HepG2 (cell line): Measurements from ENCODE around the gene PLSCR3. TPM values are rescaled to one million over a fixed set of nuclear protein-coding genes. Genes with fewer than 3 reads are reported as not detected.

Source experiments
- CHD2 ChIP-seq: IDR thresholded peaks from 2 replicates; pipeline ENCODE4 v1.6.1; 2011; ENCODE audit warnings: low read depth, low read length, improper control_type of control experiment
- EZH2 ChIP-seq: conservative IDR thresholded peaks from 2 replicates; pipeline ENCODE4 v1.6.1; 2012; ENCODE audit warnings: mild to moderate bottlenecking, low read depth, low read length, moderate library complexity
- GABPA ChIP-seq, 2 experiments: IDR thresholded peaks; 2 replicates each; pipeline ENCODE4 v1.6.1; 2011 to 2016; ENCODE audit warnings: low read depth in 2 of 2, low read length in 1 of 2, missing biosample characterization in 1 of 2, missing genetic modification characterization in 1 of 2
- KDM6A ChIP-seq: IDR thresholded peaks from 2 replicates; pipeline ENCODE4 v1.6.1; 2016; ENCODE audit warnings: low read depth
- MED1 ChIP-seq: sonication (generic); formaldehyde crosslinking; IDR thresholded peaks from 2 replicates; pipeline ENCODE4 v1.4.0; 2020; ENCODE audit warnings: missing genetic modification reagents
- MYNN ChIP-seq: sonication (generic); formaldehyde crosslinking; IDR thresholded peaks from 2 replicates; pipeline ENCODE4 v1.4.0; 2020; ENCODE audit warnings: mild to moderate bottlenecking, low read depth, missing genetic modification reagents
- RBAK ChIP-seq: sonication (generic); formaldehyde crosslinking; IDR thresholded peaks from 2 replicates; pipeline ENCODE4 v1.5.1; 2020; ENCODE audit warnings: mild to moderate bottlenecking, missing genetic modification reagents
- SYNCRIP ChIP-seq: fragments of 200-400 bp; formaldehyde crosslinking; IDR thresholded peaks from 2 replicates; pipeline ENCODE4 v1.6.1; 2018; ENCODE audit warnings: mild to moderate bottlenecking, low read depth, low read length; ENCODE audit not compliant: insufficient read depth
- TARDBP ChIP-seq: sonication (generic); formaldehyde crosslinking; IDR thresholded peaks from 2 replicates; pipeline ENCODE4 v1.8.0; 2022; ENCODE audit warnings: mild to moderate bottlenecking, missing genetic modification reagents
- ZNF121 ChIP-seq: sonication (generic); formaldehyde crosslinking; IDR thresholded peaks from 2 replicates; pipeline ENCODE4 v1.5.0; 2020; ENCODE audit warnings: mild to moderate bottlenecking, missing genetic modification reagents
- ZNF230 ChIP-seq: sonication (generic); formaldehyde crosslinking; IDR thresholded peaks from 2 replicates; pipeline ENCODE4 v1.4.0; 2020; ENCODE audit warnings: mild to moderate bottlenecking, missing genetic modification reagents
- ZNF460 ChIP-seq: sonication (generic); formaldehyde crosslinking; IDR thresholded peaks from 2 replicates; pipeline ENCODE4 v1.5.1; 2020; ENCODE audit warnings: missing genetic modification reagents, mild to moderate bottlenecking, borderline replicate concordance
- ZNF792 ChIP-seq: IDR thresholded peaks from 2 replicates; pipeline ENCODE4 v1.6.1; 2016
- ZNF841 ChIP-seq: sonication (generic); formaldehyde crosslinking; IDR thresholded peaks from 2 replicates; pipeline ENCODE4 v1.8.1; 2023; ENCODE audit warnings: missing genetic modification reagents, borderline replicate concordance
- polyA plus RNA-seq, 8 experiments: library from polyadenylated mRNA; depleted of rRNA in 3 of 8; stranded (reverse) in 7 of 8; unstranded in 1 of 8; fragments of >200 nt; fragmentation: Illumina TruSeq in 4 of 8; extraction: Trizol in 4 of 8; gene quantifications; 2 replicates each; pipeline versions ENCODE4 v1.2.1 to v1.2.3, GENCODE V29; 2011 to 2016; ENCODE audit warnings: low read depth in 4 of 8, missing spikeins in 1 of 8, mixed read lengths in 1 of 8; ENCODE audit not compliant: insufficient read depth in 1 of 8
- total RNA-seq, 5 experiments: library from RNA; depleted of rRNA; stranded (reverse); fragments of >200 nt; fragmentation: Illumina TruSeq; extraction: Trizol; gene quantifications; 2 replicates each; pipeline ENCODE4 v1.2.3, GENCODE V29; 2016; ENCODE audit warnings: low read depth in 1 of 5
- TF ChIP-seq, protein P1 (sequence below): sonication (generic); formaldehyde crosslinking; IDR thresholded peaks from 2 replicates; pipeline ENCODE4 v1.5.1; 2020; ENCODE audit warnings: missing genetic modification reagents, mild to moderate bottlenecking, borderline replicate concordance
- TF ChIP-seq, protein P2 (sequence below): sonication (generic); formaldehyde crosslinking; IDR thresholded peaks from 2 replicates; pipeline ENCODE4 v1.8.1; 2023; ENCODE audit warnings: mild to moderate bottlenecking, inconsistent platforms, moderate library complexity, missing genetic modification reagents, borderline replicate concordance
- TF ChIP-seq, protein P3 (sequence below): sonication (generic); formaldehyde crosslinking; IDR thresholded peaks from 2 replicates; pipeline ENCODE4 v1.4.0; 2020; ENCODE audit warnings: missing genetic modification reagents
- TF ChIP-seq, protein P4 (sequence below): sonication (generic); formaldehyde crosslinking; IDR thresholded peaks from 2 replicates; pipeline ENCODE4 v1.8.0; 2022; ENCODE audit warnings: mild to moderate bottlenecking, missing genetic modification reagents; ENCODE audit not compliant: insufficient replicate concordance
- TF ChIP-seq, protein P5 (sequence below): sonication (generic); formaldehyde crosslinking; IDR thresholded peaks from 2 replicates; pipeline ENCODE4 v1.5.0; 2020; ENCODE audit warnings: missing genetic modification reagents
- TF ChIP-seq, protein P6 (sequence below): sonication (generic); formaldehyde crosslinking; IDR thresholded peaks from 2 replicates; pipeline ENCODE4 v1.8.0; 2022; ENCODE audit warnings: mild to moderate bottlenecking, missing genetic modification reagents, borderline replicate concordance

PLSCR3 gene
- total and polyA plus RNA-seq, 2 of the 13 experiments (the other 11 are each of a cell fraction or from before 2014, with no cell fraction given), result 5.6 to 6.2 TPM

DNA sequence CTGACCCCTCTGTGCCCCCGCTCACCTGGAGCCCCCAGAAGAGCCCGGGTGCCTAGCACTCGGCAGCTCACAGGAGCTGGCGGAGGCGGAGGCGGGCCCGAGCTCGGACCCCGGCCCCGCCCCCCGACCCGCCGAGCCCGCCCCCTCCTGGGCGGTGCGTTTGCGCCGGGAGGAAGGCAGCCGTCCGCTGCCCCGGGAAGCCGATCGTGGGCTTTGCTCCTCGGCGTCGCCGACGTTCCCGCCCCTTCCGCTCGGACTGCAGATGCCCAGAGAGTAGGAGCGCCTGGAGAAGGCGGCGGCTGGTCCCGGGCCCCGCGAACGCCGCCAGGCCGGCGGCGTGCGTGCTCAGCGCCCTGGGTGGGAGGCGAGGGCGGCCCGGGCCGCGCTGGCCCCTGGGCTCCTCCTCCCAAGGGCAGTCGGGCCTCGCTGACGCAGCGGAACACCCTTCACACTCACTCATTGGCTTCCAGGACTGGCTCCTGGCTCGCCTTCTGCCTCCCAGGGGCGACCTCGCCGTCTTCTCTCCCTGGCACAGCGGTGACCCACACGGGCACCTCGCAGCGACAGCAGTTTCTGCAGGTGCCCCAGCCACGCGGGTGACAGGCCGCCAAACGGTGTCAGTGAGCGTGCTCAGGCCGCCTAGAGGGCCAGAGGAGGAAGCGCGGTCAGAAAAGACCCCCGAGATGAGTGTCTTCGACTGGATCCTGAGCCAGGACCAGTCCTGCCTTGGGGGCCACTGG is at the start of gene PLSCR3 (continued):
- TF ChIP-seq, protein P1, sequence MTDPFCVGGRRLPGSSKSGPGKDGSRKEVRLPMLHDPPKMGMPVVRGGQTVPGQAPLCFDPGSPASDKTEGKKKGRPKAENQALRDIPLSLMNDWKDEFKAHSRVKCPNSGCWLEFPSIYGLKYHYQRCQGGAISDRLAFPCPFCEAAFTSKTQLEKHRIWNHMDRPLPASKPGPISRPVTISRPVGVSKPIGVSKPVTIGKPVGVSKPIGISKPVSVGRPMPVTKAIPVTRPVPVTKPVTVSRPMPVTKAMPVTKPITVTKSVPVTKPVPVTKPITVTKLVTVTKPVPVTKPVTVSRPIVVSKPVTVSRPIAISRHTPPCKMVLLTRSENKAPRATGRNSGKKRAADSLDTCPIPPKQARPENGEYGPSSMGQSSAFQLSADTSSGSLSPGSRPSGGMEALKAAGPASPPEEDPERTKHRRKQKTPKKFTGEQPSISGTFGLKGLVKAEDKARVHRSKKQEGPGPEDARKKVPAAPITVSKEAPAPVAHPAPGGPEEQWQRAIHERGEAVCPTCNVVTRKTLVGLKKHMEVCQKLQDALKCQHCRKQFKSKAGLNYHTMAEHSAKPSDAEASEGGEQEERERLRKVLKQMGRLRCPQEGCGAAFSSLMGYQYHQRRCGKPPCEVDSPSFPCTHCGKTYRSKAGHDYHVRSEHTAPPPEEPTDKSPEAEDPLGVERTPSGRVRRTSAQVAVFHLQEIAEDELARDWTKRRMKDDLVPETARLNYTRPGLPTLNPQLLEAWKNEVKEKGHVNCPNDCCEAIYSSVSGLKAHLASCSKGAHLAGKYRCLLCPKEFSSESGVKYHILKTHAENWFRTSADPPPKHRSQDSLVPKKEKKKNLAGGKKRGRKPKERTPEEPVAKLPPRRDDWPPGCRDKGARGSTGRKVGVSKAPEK (CRISPR knock-in tag), result no peak
- TF ChIP-seq SYNCRIP, result no peak
- TF ChIP-seq, protein P2, sequence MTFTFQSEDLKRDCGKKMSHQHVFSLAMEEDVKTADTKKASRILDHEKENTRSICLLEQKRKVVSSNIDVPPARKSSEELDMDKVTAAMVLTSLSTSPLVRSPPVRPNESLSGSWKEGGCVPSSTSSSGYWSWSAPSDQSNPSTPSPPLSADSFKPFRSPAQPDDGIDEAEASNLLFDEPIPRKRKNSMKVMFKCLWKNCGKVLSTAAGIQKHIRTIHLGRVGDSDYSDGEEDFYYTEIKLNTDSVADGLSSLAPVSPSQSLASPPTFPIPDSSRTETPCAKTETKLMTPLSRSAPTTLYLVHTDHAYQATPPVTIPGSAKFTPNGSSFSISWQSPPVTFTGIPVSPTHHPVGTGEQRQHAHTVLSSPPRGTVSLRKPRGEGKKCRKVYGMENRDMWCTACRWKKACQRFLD (CRISPR knock-in tag), result no peak
- TF ChIP-seq TARDBP (CRISPR knock-in tag), result 0 out of 2 replicates have a peak, but pooled peaks have one; percentile 33
- no peak for TF ChIP-seq ZNF230
- peak; percentile 62 for TF ChIP-seq GABPA (IDR thresholded peaks at IDR 0.05; ENCODE audit: low read depth, low read length)
- TF ChIP-seq GABPA (CRISPR knock-in tag; IDR thresholded peaks at IDR 0.05; ENCODE audit: low read depth), result peak; percentile 69
- TF ChIP-seq, protein P3, sequence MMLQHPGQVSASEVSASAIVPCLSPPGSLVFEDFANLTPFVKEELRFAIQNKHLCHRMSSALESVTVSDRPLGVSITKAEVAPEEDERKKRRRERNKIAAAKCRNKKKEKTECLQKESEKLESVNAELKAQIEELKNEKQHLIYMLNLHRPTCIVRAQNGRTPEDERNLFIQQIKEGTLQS (CRISPR knock-in tag), result no peak
- TF ChIP-seq ZNF841, result 0 out of 2 replicates have a peak, but pooled peaks have one; percentile 40
- TF ChIP-seq MED1 (CRISPR knock-in tag), result no peak; the same call in 1 of the 2 replicates
- peak; percentile 32; the same call in 1 of the 2 replicates for TF ChIP-seq ZNF792
- no peak for TF ChIP-seq KDM6A
- no peak; the same call in 1 of the 2 replicates for TF ChIP-seq ZNF460 (CRISPR knock-in tag)
- no peak for TF ChIP-seq RBAK
- TF ChIP-seq, protein P4, sequence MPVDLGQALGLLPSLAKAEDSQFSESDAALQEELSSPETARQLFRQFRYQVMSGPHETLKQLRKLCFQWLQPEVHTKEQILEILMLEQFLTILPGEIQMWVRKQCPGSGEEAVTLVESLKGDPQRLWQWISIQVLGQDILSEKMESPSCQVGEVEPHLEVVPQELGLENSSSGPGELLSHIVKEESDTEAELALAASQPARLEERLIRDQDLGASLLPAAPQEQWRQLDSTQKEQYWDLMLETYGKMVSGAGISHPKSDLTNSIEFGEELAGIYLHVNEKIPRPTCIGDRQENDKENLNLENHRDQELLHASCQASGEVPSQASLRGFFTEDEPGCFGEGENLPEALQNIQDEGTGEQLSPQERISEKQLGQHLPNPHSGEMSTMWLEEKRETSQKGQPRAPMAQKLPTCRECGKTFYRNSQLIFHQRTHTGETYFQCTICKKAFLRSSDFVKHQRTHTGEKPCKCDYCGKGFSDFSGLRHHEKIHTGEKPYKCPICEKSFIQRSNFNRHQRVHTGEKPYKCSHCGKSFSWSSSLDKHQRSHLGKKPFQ (CRISPR knock-in tag), result no peak
- no peak; the same call in 1 of the 2 replicates for TF ChIP-seq ZNF121
- no peak for TF ChIP-seq CHD2
- TF ChIP-seq, protein P5, sequence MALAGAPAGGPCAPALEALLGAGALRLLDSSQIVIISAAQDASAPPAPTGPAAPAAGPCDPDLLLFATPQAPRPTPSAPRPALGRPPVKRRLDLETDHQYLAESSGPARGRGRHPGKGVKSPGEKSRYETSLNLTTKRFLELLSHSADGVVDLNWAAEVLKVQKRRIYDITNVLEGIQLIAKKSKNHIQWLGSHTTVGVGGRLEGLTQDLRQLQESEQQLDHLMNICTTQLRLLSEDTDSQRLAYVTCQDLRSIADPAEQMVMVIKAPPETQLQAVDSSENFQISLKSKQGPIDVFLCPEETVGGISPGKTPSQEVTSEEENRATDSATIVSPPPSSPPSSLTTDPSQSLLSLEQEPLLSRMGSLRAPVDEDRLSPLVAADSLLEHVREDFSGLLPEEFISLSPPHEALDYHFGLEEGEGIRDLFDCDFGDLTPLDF, result no peak
- no peak for TF ChIP-seq EZH2
- TF ChIP-seq, protein P6, sequence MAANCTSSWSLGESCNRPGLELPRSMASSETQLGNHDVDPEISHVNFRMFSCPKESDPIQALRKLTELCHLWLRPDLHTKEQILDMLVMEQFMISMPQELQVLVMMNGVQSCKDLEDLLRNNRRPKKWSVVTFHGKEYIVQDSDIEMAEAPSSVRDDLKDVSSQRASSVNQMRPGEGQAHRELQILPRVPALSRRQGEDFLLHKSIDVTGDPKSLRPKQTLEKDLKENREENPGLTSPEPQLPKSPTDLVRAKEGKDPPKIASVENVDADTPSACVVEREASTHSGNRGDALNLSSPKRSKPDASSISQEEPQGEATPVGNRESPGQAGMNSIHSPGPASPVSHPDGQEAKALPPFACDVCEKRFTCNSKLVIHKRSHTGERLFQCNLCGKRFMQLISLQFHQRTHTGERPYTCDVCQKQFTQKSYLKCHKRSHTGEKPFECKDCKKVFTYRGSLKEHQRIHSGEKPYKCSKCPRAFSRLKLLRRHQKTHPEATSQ (CRISPR knock-in tag), result no peak
- TF ChIP-seq MYNN (CRISPR knock-in tag), result 0 out of 2 replicates have a peak, but pooled peaks have one; percentile 64
